ENCODE data around the gene ZNF700.
"Not testable (repeated sequence)": the region's sequence is repeated elsewhere in the genome, so short reads cannot be mapped to it uniquely, and the experiment has no call there.

DNA sequence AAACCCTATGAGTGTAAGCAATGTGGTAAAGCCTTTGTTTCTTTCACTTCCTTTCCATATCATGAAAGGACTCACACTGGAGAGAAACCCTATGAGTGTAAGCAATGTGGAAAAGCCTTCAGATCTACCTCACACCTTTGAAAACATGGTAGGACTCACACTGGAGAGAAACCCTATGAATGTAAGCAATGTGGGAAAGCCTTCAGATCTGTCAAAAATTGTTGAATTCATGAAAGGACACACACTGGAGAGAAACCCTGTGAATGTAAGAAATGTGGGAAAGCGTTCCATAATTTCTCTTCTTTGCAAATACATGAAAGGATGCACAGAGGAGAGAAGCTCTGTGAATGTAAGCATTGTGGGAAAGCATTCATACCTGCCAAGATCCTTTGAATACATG is 13.0 kb upstream of the ZNF700 start:
- not testable (repeated sequence) for TF ChIP-seq POLR2A (IDR thresholded peaks at IDR 0.05; ENCODE audit: low read depth, low read length); TAF1 (IDR thresholded peaks at IDR 0.05; ENCODE audit: borderline replicate concordance, low read depth, low read length); POLR2AphosphoS5 (IDR thresholded peaks at IDR 0.05; ENCODE audit: low read depth, low read length)

All from GM12892 (cell line).